Stimulated activated naive CD8-positive, alpha-beta T cell treated with anti-CD3 and anti-CD28 coated beads, Interleukin-15, amount 100 ng/mL, for 72 hours (primary cell): ENCODE measurements around the gene CFAP61.

Experiments used
- ATAC-seq: fragments of 150-1000 bp; cut with Tn5 transposase; 2 replicates; pipeline ENCODE4 v1.10.0; 2021; ENCODE audit warnings: mild to moderate bottlenecking, moderate library complexity
- DNase-seq, 2 donors: peaks; one replicate each; pipeline ENCODE4 v3.0.0; 2021 to 2022
- H3K27ac Mint-ChIP-seq, 2 donors: one replicate each; pipeline ENCODE4 v1.8.0; 2022; ENCODE audit warnings: mild to moderate bottlenecking in 2 of 2, mixed read lengths in 2 of 2, moderate library complexity in 2 of 2
- H3K27me3 Mint-ChIP-seq: one replicate; pipeline ENCODE4 v1.8.0; 2022; ENCODE audit warnings: mixed read lengths
- H3K4me1 Mint-ChIP-seq: one replicate; pipeline ENCODE4 v1.8.0; 2022; ENCODE audit warnings: mild to moderate bottlenecking, mixed read lengths
- H3K4me3 Mint-ChIP-seq, 2 donors: one replicate each; pipeline ENCODE4 v1.8.0; 2022; ENCODE audit warnings: mild to moderate bottlenecking in 2 of 2, mixed read lengths in 2 of 2, moderate library complexity in 1 of 2
- H3K9me3 Mint-ChIP-seq, 2 donors: one replicate each; pipeline ENCODE4 v1.8.0; 2022; ENCODE audit warnings: mixed read lengths in 2 of 2

CFAP61 gene

GRCh38 chr20:20407891-20408805 is 355.8 kb downstream of the CFAP61 start:
- H3K27me3 Mint-ChIP-seq: no peaks in the 10 kb centered on the region
- no peak overlapping the region for H3K4me3 Mint-ChIP-seq
- no peak for ATAC-seq
- H3K9me3 Mint-ChIP-seq: no peaks in the 10 kb centered on the region
- H3K27ac Mint-ChIP-seq: no peak overlapping the region
- H3K4me1 Mint-ChIP-seq: peaks cover 4% of the 10 kb centered on the region
- DNase-seq: no peak

- Mint-ChIP-seq H3K27me3 (no peaks in the 10 kb centered on the region), H3K4me1 (peaks cover 7% of the 10 kb centered on the region), H3K27ac (no peak overlapping the region), H3K4me3 (no peak overlapping the region), H3K9me3 (no peaks in the 10 kb centered on the region)
- ATAC-seq: no peak
- no peak for DNase-seq
Measured at GRCh38 chr20:20409331-20409730, 357.0 kb downstream of the CFAP61 start.
